Sigmoid colon (tissue), 7 donors: ENCODE measurements around the gene DENND10. TPM values are rescaled to one million over a fixed set of nuclear protein-coding genes. Genes with fewer than 3 reads are reported as not detected.

Source experiments
- DNase-seq: peaks from one replicate; pipeline ENCODE4 v3.0.0-alpha.2; 2019
- H3K27ac ChIP-seq, 4 donors: fragments of 200-600 bp; sonication (generic); one replicate each; pipeline ENCODE4 v1.5.1; 2016 to 2019; ENCODE audit warnings: mild to moderate bottlenecking in 1 of 4
- H3K27me3 ChIP-seq, 3 donors: fragments of 200-600 bp; sonication (generic); one replicate each; pipeline ENCODE4 v1.5.1; 2019; ENCODE audit warnings: mild to moderate bottlenecking in 1 of 3
- H3K36me3 ChIP-seq, 4 donors: fragments of 200-600 bp; sonication (generic); one replicate each; pipeline ENCODE4 v1.5.1; 2016 to 2019
- H3K4me1 ChIP-seq, 4 donors: fragments of 200-600 bp; sonication (generic); one replicate each; pipeline ENCODE4 v1.5.1; 2017 to 2019
- H3K4me3 ChIP-seq, 4 donors: fragments of 200-600 bp; sonication (generic); one replicate each; pipeline ENCODE4 v1.5.1; 2017 to 2019; ENCODE audit warnings: mild to moderate bottlenecking in 2 of 4, moderate library complexity in 1 of 4
- H3K9me3 ChIP-seq, 4 donors: fragments of 200-600 bp in 3 of 4; sonication (generic) in 3 of 4; one replicate each; pipeline versions ENCODE4 v1.5.1 to v1.6.1; 2013 to 2019
- EP300 ChIP-seq, 4 donors: sonication (generic); formaldehyde crosslinking; IDR thresholded peaks; one replicate each; pipeline ENCODE4 v1.6.1; 2017; ENCODE audit warnings: antibody characterized with exemption in 4 of 4
- POLR2A ChIP-seq, 2 donors: fragments of 450-650 bp; IDR thresholded peaks; one replicate each; pipeline ENCODE4 v1.6.1; 2016; ENCODE audit warnings: antibody characterized with exemption in 2 of 2, mild to moderate bottlenecking in 2 of 2, moderate library complexity in 2 of 2
- POLR2AphosphoS5 ChIP-seq, 4 donors: sonication (generic); formaldehyde crosslinking; IDR thresholded peaks; one replicate each; pipeline ENCODE4 v1.6.1; 2017; ENCODE audit warnings: antibody characterized with exemption in 4 of 4
- WGBS, 2 donors: extraction: QIAGEN DNeasy Blood & Tissue Kit; methylation state at CpG; one replicate each; pipeline ENCODE4 v1.1.7; 2013; 5-methylcytosine and 5-hydroxymethylcytosine counted together
- intact Hi-C: fragments of 100-400 bp; cut with DNase I; formaldehyde crosslinking; loops from one replicate; pipeline ENCODE4 v1.15.1; 2023
- polyA plus RNA-seq, 3 donors: library from polyadenylated mRNA; stranded (reverse); fragments of 200-250 nt; gene quantifications; one replicate each; pipeline ENCODE4 v1.2.3, GENCODE V29; 2013
- total RNA-seq, 4 donors: library from RNA; depleted of rRNA; stranded (reverse); fragments of >200 nt; gene quantifications; one replicate each; pipeline ENCODE4 v1.1.0, GENCODE V29; 2016
- TF ChIP-seq, protein P1 (sequence below), 4 experiments: fragments of 450-650 bp in 3 of 4; fragments of 200-600 bp in 1 of 4; IDR thresholded peaks; one replicate each; pipeline ENCODE4 v1.5.1; 2016 to 2019; ENCODE audit warnings: antibody characterized with exemption in 4 of 4, mild to moderate bottlenecking in 3 of 4, moderate library complexity in 2 of 4
- donor health status: healthy with polysubstance abuse.
- donor health status: Bipolar disorder and iron deficiency.
- donor health status: healthy.

DENND10 gene
- total and polyA plus RNA-seq, 7 donors = 25.8 to 51.3 (median 41.5) TPM

DNA sequence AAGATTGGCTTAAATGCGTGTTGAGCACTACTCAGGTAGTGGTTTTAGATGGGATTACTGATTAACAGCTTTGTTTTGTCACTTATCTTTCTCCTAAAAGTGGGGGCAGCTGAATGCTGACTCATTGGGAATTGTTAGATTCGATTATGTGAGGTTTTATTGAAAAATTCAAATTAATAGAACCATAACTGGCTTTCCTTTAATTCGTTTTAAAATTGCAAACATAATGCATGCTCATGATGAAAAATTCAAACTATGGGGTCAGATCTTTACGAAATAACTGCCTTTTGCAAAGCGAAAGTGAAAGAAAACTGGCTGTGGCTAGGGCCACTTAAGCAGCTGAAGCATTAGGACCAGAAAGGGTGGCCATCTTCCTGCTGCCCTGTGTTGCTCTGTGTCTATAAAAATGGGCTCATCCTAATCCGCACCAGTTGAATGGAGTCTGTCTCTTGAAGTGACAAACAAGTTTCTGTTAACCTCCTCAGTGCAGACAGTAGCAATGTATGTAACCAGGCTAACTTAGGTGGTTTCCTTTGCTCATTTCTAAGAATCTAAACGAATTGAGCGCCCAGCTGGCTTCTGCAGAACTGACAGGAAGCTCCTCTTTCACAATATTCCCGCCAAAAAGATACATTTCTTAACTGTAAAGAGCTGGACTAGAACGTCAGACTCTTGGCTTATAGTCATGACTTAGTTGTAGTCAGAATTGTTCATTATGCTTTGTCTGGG, 27.8 kb downstream of the DENND10 start:
- H3K27ac ChIP-seq = peak overlapping the region; percentile 28 to 64 (median 41)
- intact Hi-C loops = no loop called here
- peaks cover 0 to 73% (median 32%) of the 10 kb centered on the region in 4 donors for H3K36me3 ChIP-seq
- TF ChIP-seq, protein P1, sequence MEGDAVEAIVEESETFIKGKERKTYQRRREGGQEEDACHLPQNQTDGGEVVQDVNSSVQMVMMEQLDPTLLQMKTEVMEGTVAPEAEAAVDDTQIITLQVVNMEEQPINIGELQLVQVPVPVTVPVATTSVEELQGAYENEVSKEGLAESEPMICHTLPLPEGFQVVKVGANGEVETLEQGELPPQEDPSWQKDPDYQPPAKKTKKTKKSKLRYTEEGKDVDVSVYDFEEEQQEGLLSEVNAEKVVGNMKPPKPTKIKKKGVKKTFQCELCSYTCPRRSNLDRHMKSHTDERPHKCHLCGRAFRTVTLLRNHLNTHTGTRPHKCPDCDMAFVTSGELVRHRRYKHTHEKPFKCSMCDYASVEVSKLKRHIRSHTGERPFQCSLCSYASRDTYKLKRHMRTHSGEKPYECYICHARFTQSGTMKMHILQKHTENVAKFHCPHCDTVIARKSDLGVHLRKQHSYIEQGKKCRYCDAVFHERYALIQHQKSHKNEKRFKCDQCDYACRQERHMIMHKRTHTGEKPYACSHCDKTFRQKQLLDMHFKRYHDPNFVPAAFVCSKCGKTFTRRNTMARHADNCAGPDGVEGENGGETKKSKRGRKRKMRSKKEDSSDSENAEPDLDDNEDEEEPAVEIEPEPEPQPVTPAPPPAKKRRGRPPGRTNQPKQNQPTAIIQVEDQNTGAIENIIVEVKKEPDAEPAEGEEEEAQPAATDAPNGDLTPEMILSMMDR (IDR thresholded peaks at IDR 0.05) = no peak
- TF ChIP-seq POLR2A (IDR thresholded peaks at IDR 0.05) (no peak), EP300 (IDR thresholded peaks at IDR 0.05) (no peak), POLR2AphosphoS5 (IDR thresholded peaks at IDR 0.05) (no peak)
- 31 to 64% methylated on average over 10 of the region's 10 CpGs for WGBS, 2 donors
- peaks cover 0 to 13% (median 0%) of the 10 kb centered on the region in 4 donors for H3K4me1 ChIP-seq
- peak overlapping the region in 3 of 4 donors; percentile 18 to 33 (median 32) for H3K4me3 ChIP-seq
- no peaks in the 10 kb centered on the region for H3K9me3 ChIP-seq
- no peaks in the 10 kb centered on the region for H3K27me3 ChIP-seq
- DNase-seq = peak; percentile 63

DNA sequence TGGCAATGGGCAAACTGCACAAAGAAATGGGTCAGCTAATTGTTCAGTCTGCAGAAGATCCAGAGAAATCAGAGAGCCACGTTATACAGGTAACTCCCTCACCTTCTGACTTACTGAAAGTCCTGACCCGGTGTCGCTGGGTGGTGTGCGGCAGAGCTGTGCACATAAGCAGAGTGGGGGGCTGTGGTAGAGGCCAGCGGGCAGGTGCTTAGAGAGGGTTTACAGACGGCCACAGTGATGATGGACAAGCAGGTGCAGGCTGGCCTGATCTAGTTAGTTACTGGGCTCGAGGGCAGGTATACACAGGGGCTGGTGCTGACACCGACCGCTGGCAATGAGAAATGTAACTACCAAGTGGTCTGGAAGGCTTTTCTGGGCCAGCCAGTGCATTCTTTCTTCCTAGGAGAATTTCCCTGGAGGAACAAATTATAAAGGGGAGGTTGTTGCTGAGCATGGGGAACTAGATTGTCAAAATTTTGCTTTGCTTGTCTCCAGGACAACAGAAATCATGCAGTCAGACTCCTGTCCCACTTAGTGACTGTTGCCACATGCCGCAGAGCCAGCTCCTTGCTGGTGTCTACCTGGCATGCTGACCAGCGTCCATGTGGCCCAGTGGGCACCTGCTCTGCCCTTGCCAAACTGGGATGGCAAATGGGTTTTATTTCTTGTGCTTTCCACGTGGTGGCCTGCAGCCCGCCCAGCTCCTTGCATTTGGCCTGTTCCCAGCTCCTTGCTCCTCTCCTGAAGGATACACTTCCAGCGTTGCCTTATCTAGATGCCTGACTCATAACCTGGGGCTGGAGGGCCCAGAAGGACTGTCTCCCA, 28.8 kb downstream of the DENND10 start:
- Histone ChIP-seq H3K36me3 (peaks cover 0 to 62% (median 32%) of the 10 kb centered on the region in 4 donors), H3K27ac (peak overlapping the region in 1 of 4 donors; percentile 32), H3K4me3 (no peak overlapping the region), H3K4me1 (peaks cover 0 to 13% (median 0%) of the 10 kb centered on the region in 4 donors), H3K27me3 (no peaks in the 10 kb centered on the region), H3K9me3 (no peaks in the 10 kb centered on the region)
- intact Hi-C loops = no loop called here
- TF ChIP-seq, protein P1 (IDR thresholded peaks at IDR 0.05) = no peak
- TF ChIP-seq POLR2A (IDR thresholded peaks at IDR 0.05) = no peak
- TF ChIP-seq EP300 (IDR thresholded peaks at IDR 0.05) = no peak
- TF ChIP-seq POLR2AphosphoS5 (IDR thresholded peaks at IDR 0.05) = no peak
- WGBS, 2 donors = 88 to 93% methylated on average over 14 of the region's 14 CpGs
- peak; percentile 57 for DNase-seq

DNA sequence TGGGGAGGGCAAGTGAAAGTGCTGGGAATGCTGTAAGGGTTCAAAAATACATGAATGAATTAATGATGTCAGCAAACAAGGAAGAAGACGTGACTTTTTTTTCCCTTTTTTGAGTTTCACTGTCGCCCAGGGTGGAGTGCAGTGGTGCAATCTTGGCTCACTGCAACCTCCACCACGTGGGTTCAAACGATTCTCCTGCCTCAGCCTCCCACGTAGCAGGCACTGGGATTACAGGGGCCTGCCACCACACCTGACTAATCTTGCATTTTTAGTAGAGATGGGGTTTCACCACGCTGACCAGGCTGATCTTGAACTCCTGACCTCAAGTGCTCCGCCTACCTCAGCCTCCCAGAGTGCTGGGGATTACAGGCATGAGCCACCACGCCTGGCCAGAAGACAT, 30.0 kb downstream of the DENND10 start:
- H3K27ac ChIP-seq = no peak overlapping the region
- intact Hi-C loops = no loop called here
- peaks cover 0 to 54% (median 32%) of the 10 kb centered on the region in 4 donors for H3K36me3 ChIP-seq
- TF ChIP-seq, protein P1 (IDR thresholded peaks at IDR 0.05) = no peak
- TF ChIP-seq POLR2AphosphoS5 (IDR thresholded peaks at IDR 0.05) (no peak), EP300 (IDR thresholded peaks at IDR 0.05) (no peak), POLR2A (IDR thresholded peaks at IDR 0.05) (no peak)
- WGBS, 2 donors = 80 to 82% methylated on average over 8 of the region's 8 CpGs
- no peak overlapping the region for H3K4me3 ChIP-seq
- H3K9me3 ChIP-seq = no peaks in the 10 kb centered on the region
- DNase-seq = peak; percentile 19
- no peaks in the 10 kb centered on the region for H3K27me3 ChIP-seq
- peaks cover 0 to 13% (median 0%) of the 10 kb centered on the region in 4 donors for H3K4me1 ChIP-seq

- DNase-seq = peak; percentile 64
- 50 to 69% methylated on average over 4 of the region's 4 CpGs for WGBS, 2 donors
- Histone ChIP-seq H3K9me3 (no peaks in the 10 kb centered on the region), H3K27me3 (no peaks in the 10 kb centered on the region), H3K4me3 (no peak overlapping the region), H3K27ac (peak overlapping the region in 1 of 4 donors; percentile 30), H3K36me3 (peaks cover 0 to 50% (median 18%) of the 10 kb centered on the region in 4 donors), H3K4me1 (peaks cover 0 to 13% (median 0%) of the 10 kb centered on the region in 4 donors)
- TF ChIP-seq, protein P1 (IDR thresholded peaks at IDR 0.05) = no peak
- TF ChIP-seq POLR2AphosphoS5 (IDR thresholded peaks at IDR 0.05) = peak in 1 of 4 donors; percentile 21
- intact Hi-C loops = no loop called here
Observed at GRCh38 chr10:119135513-119135881, 31.6 kb downstream of the DENND10 start.
